Measurements from ENCODE around the gene NIPSNAP2.
"Not testable (repeated sequence)": the region's sequence is repeated elsewhere in the genome, so short reads cannot be mapped to it uniquely, and the experiment has no call there.

NIPSNAP2 gene

GRCh38 chr7:55996856-55997500 lies 32.6 kb downstream of the NIPSNAP2 start:
- H3K4me3 ChIP-seq = no peak overlapping the region
- no peak for TF ChIP-seq POLR2AphosphoS5 (IDR thresholded peaks at IDR 0.05; ENCODE audit: borderline replicate concordance, low read depth, low read length)
- TF ChIP-seq EZH2 (IDR thresholded peaks at IDR 0.05) = no peak
- no peak for TF ChIP-seq FOXP2 (optimal IDR thresholded peaks at IDR 0.05; ENCODE audit: control extremely low read depth, extremely low read length, insufficient read depth)

DNA sequence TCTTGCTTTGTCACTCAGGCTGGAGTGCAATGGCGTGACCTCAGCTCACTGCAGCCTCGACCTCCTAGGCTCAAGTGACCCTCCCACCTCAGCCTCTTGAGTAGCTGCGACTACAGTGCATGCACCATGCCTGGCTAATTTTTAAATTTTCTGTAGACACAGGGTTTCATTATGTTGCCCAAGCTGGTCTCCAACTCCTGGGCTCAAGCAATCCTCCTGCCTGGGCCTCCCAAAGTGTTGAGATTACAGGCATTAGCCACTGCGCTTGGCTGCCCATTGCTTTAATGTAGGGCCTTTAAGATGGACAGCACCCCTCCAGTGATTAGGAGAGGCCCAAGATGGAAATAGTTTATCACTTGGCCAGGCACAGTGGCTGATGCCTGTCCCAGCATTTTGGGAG lies 39.4 kb downstream of the NIPSNAP2 start:
- no peak for DNase-seq (ENCODE audit: low read depth, low spot score)
- no peak for TF ChIP-seq FOXP2 (optimal IDR thresholded peaks at IDR 0.05; ENCODE audit: control extremely low read depth, extremely low read length, insufficient read depth)
- no peak for TF ChIP-seq POLR2AphosphoS5 (IDR thresholded peaks at IDR 0.05; ENCODE audit: borderline replicate concordance, low read depth, low read length)
- TF ChIP-seq EZH2 (IDR thresholded peaks at IDR 0.05) = no peak
- Histone ChIP-seq H3K4me3 (no peak overlapping the region), H3K9ac (ENCODE audit: insufficient read length) (no peak overlapping the region), H3K36me3 (ENCODE audit: insufficient read depth, low read length) (peaks cover 15% of the 10 kb centered on the region), H3K9me3 (ENCODE audit: low read depth, low read length) (no peaks in the 10 kb centered on the region), H3K27ac (no peak overlapping the region)

More at GRCh38 chr7:55996856-55997500, 32.6 kb downstream of the NIPSNAP2 start:
- DNase-seq (ENCODE audit: low read depth, low spot score) = no peak
- Histone ChIP-seq H3K36me3 (ENCODE audit: insufficient read depth, low read length) (peaks cover 54% of the 10 kb centered on the region), H3K9ac (ENCODE audit: insufficient read length) (no peak overlapping the region), H3K9me3 (ENCODE audit: low read depth, low read length) (no peaks in the 10 kb centered on the region), H3K27ac (no peak overlapping the region)

- Histone ChIP-seq H3K27ac (no peak overlapping the region), H3K36me3 (ENCODE audit: insufficient read depth, low read length) (peaks cover 12% of the 10 kb centered on the region; the same call in 1 of the 2 replicates), H3K9ac (ENCODE audit: insufficient read length) (no peak overlapping the region), H3K4me3 (no peak overlapping the region), H3K9me3 (ENCODE audit: low read depth, low read length) (no peaks in the 10 kb centered on the region)
- DNase-seq (ENCODE audit: low read depth, low spot score) = no peak
- no peak for TF ChIP-seq EZH2 (IDR thresholded peaks at IDR 0.05)
- no peak for TF ChIP-seq FOXP2 (optimal IDR thresholded peaks at IDR 0.05; ENCODE audit: control extremely low read depth, extremely low read length, insufficient read depth)
- TF ChIP-seq POLR2AphosphoS5 (IDR thresholded peaks at IDR 0.05; ENCODE audit: borderline replicate concordance, low read depth, low read length) = no peak
Observed at GRCh38 chr7:56007167-56007652, 42.8 kb downstream of the NIPSNAP2 start.

- Histone ChIP-seq H3K27ac (no peak overlapping the region), H3K4me3 (no peak overlapping the region), H3K36me3 (ENCODE audit: insufficient read depth, low read length) (peaks cover 17% of the 10 kb centered on the region; the same call in 1 of the 2 replicates), H3K9ac (ENCODE audit: insufficient read length) (no peak overlapping the region), H3K9me3 (ENCODE audit: low read depth, low read length) (no peaks in the 10 kb centered on the region)
- DNase-seq (ENCODE audit: low read depth, low spot score) = no peak
- TF ChIP-seq EZH2 (IDR thresholded peaks at IDR 0.05) (no peak), POLR2AphosphoS5 (IDR thresholded peaks at IDR 0.05; ENCODE audit: borderline replicate concordance, low read depth, low read length) (no peak), FOXP2 (optimal IDR thresholded peaks at IDR 0.05; ENCODE audit: control extremely low read depth, extremely low read length, insufficient read depth) (no peak)
Observed at GRCh38 chr7:56007891-56008290, 43.5 kb downstream of the NIPSNAP2 start.

DNA sequence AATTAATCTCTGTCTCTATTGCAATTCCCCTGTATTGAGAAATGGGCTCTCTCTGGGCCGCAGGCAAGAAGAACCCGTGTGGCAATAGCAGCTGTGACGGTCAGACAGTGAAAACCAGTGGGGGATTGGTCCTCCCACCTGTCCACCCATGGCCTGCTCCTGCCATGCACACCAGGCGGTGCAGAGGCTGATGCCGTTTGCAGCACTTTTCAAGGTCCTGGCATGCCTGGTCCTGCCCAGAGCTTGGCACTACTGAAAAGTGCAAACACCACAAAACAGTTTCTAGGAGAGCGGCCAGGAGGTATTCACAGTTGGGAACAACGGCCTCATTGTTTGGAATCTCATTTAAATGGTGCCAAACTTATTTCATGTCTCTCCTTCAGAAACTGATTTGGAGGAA lies 45.3 kb downstream of the NIPSNAP2 start:
- no peak for DNase-seq (ENCODE audit: low read depth, low spot score)
- H3K27ac ChIP-seq = no peak overlapping the region
- no peak for TF ChIP-seq FOXP2 (optimal IDR thresholded peaks at IDR 0.05; ENCODE audit: control extremely low read depth, extremely low read length, insufficient read depth)
- no peak for TF ChIP-seq POLR2AphosphoS5 (IDR thresholded peaks at IDR 0.05; ENCODE audit: borderline replicate concordance, low read depth, low read length)
- no peak for TF ChIP-seq EZH2 (IDR thresholded peaks at IDR 0.05)

DNA sequence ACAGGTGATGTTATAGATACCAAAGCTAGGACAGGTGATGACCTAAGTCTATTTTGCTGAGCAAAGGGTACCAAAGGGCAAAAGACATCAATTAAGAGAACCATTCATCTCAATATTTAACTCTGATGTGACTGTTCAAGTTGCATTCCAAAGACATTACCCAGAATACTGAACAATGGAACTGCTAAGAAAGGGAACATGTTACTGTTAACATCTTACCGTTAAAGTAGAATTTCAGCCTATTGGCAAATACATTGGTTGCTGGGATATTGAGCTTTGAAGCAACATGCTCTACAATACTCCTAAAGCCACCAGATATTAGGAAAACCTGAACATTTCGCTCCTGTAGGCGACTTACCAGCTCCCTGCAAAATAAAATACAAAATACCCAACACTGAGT lies 52.6 kb downstream of the NIPSNAP2 start:
- not testable (repeated sequence) for DNase-seq (ENCODE audit: low read depth, low spot score); H3K27ac ChIP-seq; H3K4me3 ChIP-seq; H3K9ac ChIP-seq (ENCODE audit: insufficient read length); H3K9me3 ChIP-seq (ENCODE audit: low read depth, low read length)
- peaks cover 72% of the 10 kb centered on the region for H3K36me3 ChIP-seq (ENCODE audit: insufficient read depth, low read length)

More for the DNA sequence above, 45.3 kb downstream of the NIPSNAP2 start:
- no peaks in the 10 kb centered on the region for H3K9me3 ChIP-seq (ENCODE audit: low read depth, low read length)
- H3K9ac ChIP-seq (ENCODE audit: insufficient read length) = no peak overlapping the region
- H3K36me3 ChIP-seq (ENCODE audit: insufficient read depth, low read length) = peaks cover 30% of the 10 kb centered on the region
- H3K4me3 ChIP-seq = no peak overlapping the region

DNA sequence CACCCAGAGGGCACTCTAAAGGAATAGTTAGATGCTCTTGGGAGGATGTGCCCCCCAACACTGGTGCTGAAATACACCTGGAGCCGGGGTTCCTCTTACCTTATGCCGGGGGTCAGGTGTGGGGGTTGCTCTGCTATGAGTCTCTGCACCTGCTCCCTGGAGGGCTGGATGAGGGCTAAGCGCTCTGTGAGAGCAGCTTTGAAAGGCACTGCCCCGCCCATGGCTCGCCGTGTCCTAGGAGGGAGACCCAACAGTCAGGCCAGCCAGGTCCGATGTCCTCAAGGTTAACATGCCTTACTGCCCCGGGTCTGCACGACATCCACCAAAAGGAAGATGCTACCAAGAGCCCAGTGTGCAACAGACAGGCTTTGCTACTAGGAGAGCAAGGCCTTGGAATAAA lies 55.1 kb downstream of the NIPSNAP2 start:
- Histone ChIP-seq H3K9me3 (ENCODE audit: low read depth, low read length) (no peaks in the 10 kb centered on the region), H3K27ac (no peak overlapping the region), H3K9ac (ENCODE audit: insufficient read length) (no peak overlapping the region), H3K4me3 (no peak overlapping the region), H3K36me3 (ENCODE audit: insufficient read depth, low read length) (peaks cover 57% of the 10 kb centered on the region)
- TF ChIP-seq EZH2 (IDR thresholded peaks at IDR 0.05) = no peak
- TF ChIP-seq POLR2AphosphoS5 (IDR thresholded peaks at IDR 0.05; ENCODE audit: borderline replicate concordance, low read depth, low read length) = no peak
- TF ChIP-seq FOXP2 (optimal IDR thresholded peaks at IDR 0.05; ENCODE audit: control extremely low read depth, extremely low read length, insufficient read depth) = no peak
- no peak for DNase-seq (ENCODE audit: low read depth, low spot score)

DNA sequence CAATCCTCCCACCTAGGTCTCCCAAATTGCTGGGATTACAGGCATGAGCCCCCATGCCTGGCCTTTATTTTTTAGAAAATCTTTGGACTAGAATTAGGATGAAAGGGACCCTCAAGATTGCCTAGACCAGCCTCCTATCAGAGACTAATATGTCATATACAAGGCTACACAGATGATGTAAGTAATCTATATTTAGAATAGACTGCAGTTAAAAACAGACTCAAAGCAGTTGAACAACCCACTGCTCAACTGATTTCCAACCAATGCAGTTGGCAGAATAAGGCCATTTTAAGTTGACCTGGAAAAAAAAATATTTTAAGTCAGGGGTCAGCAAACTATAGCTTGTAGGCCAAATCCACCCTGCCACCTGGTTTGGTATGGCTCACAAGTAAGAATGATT lies 59.1 kb downstream of the NIPSNAP2 start:
- Histone ChIP-seq H3K9ac (ENCODE audit: insufficient read length) (no peak overlapping the region), H3K9me3 (ENCODE audit: low read depth, low read length) (no peaks in the 10 kb centered on the region), H3K36me3 (ENCODE audit: insufficient read depth, low read length) (peaks cover 70% of the 10 kb centered on the region), H3K4me3 (no peak overlapping the region), H3K27ac (no peak overlapping the region)
- no peak for TF ChIP-seq EZH2 (IDR thresholded peaks at IDR 0.05)
- TF ChIP-seq POLR2AphosphoS5 (IDR thresholded peaks at IDR 0.05; ENCODE audit: borderline replicate concordance, low read depth, low read length) = no peak
- TF ChIP-seq FOXP2 (optimal IDR thresholded peaks at IDR 0.05; ENCODE audit: control extremely low read depth, extremely low read length, insufficient read depth) = no peak
- no peak for DNase-seq (ENCODE audit: low read depth, low spot score)

DNA sequence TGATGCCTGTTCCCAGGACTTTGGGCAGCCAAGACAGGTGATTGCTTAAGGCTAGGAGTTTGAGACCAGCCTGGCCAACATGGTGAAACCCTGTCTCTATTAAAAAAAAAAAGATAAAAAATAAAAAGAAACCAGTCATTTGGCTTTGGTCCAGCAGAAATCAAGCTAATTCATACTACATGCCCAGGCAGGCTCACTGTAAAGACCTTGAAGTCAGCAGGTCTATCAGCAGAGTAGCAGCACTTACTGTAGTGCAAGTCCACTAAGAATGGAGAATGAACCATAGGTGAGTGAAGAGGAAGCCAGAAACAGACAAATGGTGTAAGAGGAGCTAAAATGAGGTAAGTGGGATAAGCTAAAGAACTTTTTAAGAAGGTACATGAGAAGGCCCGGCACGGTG lies 62.2 kb downstream of the NIPSNAP2 start:
- no peak overlapping the region for H3K4me3 ChIP-seq
- no peak for DNase-seq (ENCODE audit: low read depth, low spot score)
- no peaks in the 10 kb centered on the region for H3K9me3 ChIP-seq (ENCODE audit: low read depth, low read length)
- H3K27ac ChIP-seq = no peak overlapping the region
- H3K9ac ChIP-seq (ENCODE audit: insufficient read length) = no peak overlapping the region
- H3K36me3 ChIP-seq (ENCODE audit: insufficient read depth, low read length) = peaks cover 71% of the 10 kb centered on the region
- no peak for TF ChIP-seq EZH2 (IDR thresholded peaks at IDR 0.05)
- TF ChIP-seq POLR2AphosphoS5 (IDR thresholded peaks at IDR 0.05; ENCODE audit: borderline replicate concordance, low read depth, low read length) = no peak
- no peak for TF ChIP-seq FOXP2 (optimal IDR thresholded peaks at IDR 0.05; ENCODE audit: control extremely low read depth, extremely low read length, insufficient read depth)
